Hematopoietic multipotent progenitor cell (in vitro differentiated cells): ENCODE data around the gene GMEB2. TPM values are rescaled to one million over a fixed set of nuclear protein-coding genes. Genes with fewer than 3 reads are reported as not detected.
"Not testable (repeated sequence)": the region's sequence is repeated elsewhere in the genome, so short reads cannot be mapped to it uniquely, and the experiment has no call there.

Experiments used
- DNase-seq, 3 donors: peaks; one replicate each; pipeline ENCODE4 v3.0.0-alpha.2; 2011 to 2015; ENCODE audit warnings: low read depth in 2 of 3, low spot score in 2 of 3
- total RNA-seq: library from RNA; depleted of rRNA; stranded (reverse); fragments of >200 nt; gene quantifications from one replicate; pipeline ENCODE4 v1.2.3, GENCODE V29; 2012

The GMEB2 gene
- total RNA-seq, 1 donor: 11.8 TPM

DNA sequence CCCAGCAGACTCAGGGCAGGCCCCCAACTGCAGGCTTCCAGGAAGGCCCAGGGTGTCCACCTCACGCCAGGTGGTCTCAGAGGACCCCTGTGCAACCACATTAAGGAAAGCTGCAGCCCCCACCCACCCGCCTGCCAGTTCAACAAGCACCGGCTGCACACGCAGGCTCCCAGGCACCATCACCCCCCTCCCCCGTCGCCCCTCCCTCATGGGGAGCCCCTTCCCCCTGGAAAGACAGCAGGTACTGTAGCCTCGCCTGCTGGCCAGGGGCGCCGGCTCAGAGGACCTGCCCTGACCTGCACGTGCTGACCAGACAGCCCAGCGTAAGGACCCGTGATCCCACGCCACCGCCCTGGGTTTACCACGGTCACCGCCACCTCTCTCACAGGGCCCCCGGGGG lies 13.8 kb upstream of the GMEB2 start:
- not testable (repeated sequence) for DNase-seq

DNA sequence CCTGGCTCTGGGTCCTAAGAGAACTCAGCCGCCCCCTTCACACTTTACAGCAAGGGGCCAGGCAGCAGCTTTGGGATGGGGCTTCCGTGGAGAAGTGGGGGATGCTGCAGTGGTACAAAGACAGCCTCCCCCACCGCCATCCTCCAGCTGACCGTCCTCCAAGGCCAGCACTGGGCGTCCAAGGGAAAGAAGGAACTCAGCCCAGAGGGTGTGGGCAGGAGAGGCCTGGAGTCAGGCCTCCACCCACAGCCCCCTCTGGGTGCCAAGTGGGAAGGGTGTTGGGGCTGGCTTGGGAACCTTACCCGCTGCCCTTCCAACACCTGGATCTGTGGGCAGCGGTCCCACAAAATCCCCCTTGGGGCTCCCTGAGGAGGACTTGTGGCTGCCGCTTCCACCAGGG lies 13.2 kb upstream of the GMEB2 start:
- no peak for DNase-seq

DNA sequence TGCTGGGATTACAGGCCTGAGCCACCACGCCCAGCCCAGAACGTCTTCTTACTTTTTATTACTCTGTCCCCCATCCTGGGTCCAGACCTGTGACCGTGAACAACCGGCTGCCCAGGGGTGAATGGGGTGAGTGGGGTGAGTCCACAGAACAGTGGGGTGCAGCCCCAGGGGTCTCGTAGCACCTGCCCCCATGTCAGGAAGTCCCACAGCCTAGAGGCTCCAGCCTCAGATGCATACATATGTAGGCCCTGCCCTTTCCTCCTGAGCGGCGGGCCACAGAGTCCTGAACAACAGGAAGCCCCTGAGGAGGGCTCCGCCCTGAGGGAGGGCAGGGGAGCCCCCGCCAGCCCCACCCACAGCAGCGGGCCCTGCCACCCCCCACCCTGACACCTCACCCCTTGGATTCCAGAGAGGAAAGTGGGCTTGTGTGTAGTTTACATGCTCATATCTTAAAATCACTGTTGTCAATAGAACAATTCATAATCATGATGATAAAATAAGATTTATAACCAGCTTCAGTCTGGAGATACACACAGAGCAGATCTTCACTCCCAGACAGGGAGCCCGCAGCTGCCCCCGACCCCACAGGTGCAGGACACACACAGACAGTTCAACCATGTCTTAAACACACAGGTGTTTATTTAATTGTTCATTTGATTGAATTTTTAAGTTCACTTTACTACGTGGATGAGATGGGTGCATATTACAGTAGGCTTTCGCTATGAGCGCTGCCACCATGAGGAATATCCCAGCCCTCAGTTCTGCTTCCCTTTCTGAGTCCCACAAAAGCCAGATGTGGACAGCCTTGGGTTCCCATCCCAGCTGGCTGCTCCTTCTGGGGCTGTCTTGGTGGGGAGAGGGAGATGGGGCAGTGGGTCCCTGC lies 12.4 kb upstream of the GMEB2 start:
- DNase-seq: peak in 1 of 3 donors; percentile 45

DNA sequence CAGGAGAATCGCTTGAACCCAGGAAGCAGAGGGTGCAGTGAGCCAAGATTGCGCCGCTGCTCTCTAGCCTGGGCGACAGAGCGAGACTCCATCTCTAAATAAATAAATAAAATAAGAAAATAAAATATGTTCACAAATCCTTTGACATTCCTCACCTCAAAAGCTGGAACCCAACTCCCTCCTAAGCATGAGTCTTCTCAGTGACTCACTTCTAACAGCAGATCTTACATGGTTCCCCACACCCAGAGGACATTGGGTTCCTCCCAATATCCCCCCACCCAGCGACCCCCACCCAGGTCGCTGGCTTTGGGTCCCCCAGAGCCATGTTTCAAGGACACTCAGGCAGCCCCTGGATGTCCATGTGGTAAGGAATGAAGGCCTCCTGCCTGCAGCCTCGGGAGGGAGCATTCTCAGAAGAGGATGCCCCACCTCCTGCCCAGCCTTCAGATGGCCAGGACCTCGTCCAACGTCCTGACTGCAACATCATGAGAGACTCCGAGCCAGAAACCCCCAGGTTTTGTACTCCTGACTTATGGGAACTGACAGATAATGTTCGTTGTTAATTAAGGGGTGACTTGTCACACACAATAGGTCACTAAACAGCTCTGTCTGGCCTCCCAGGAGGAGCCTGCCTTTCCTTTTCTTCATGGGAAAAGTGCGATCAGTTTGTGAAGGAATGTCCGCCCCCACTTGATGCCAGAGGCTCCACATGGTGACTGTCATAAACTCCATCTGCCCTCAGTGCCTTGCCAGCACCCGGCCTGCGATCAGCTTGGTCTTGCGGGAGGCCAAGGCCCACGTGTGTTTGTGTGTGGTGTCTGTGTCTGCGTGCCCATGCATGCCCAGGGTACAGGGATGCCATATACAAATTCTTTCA lies 10.1 kb upstream of the GMEB2 start:
- DNase-seq: no peak

DNA sequence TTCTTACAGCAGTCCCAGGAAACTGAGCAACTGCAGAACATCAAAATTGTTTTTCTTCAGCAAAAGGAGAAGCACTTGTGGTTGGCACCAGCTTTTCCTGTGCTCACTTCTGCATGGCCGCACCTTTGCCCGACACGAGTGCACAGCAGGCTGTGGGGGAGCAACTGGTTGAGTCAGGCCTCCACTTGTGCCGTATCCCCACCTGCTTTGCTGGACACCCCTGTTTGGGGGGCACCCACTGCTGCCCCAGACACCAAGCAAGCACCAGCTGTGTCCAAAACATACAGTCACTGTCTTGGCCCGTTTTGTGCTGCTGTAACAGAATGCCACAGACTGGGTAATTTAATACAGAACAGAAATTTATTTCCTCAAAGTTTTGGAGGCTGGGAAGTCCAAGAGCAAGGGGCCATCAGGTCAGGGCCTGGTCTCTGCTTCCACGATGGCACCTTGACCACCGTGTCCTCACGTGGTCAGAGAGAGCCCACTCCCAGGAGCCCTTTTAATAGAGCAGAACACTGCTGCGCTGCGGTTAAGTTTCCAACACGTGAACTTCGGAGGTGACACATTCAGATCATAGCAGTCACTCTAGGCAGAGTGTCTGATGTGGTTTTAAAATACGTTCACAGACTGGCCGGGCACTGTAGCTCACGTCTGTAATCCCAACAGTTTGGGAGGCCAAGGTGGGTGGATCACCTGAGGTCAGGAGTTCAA lies 8.7 kb upstream of the GMEB2 start:
- peak; percentile 71 to 81 (median 75) for DNase-seq

DNA sequence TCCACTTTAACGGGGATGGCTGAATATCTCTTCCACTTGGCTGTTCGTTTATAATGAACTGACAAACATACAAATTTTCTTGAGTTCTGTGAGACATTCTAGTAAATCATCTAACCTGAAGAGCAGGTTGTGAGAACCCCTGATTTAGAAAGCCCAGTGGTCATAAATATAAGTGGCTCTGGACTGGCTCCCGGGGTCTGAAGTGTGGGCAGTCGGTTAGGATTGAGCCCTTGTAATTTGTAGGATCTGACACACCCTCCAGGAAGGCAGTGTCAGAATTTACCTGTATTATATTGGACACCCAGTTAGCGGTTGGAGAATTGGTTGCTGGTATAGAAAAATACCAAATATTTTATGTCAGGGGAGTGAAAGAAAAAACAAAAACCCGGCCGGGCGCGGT lies 6.8 kb upstream of the GMEB2 start:
- no peak for DNase-seq

DNA sequence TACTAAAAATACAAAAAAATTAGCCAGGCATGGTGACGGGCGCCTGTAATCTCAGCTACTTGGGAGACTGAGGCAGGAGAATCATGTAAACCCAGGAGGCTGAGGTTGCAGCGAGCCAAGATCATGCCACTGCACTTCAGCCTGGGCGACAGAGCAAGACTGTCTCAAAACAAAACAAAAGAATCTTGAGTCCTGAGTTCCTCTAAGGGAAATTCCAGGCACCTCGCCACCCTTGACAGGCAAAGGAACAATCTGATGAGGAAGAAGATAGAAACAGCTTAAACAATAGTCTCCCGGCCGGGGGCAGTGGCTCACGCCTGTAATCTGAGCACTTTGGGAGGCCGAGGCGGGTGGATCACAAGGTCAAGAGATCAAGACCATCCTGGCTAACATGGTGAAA lies 4.5 kb upstream of the GMEB2 start:
- not testable (repeated sequence) for DNase-seq

DNA sequence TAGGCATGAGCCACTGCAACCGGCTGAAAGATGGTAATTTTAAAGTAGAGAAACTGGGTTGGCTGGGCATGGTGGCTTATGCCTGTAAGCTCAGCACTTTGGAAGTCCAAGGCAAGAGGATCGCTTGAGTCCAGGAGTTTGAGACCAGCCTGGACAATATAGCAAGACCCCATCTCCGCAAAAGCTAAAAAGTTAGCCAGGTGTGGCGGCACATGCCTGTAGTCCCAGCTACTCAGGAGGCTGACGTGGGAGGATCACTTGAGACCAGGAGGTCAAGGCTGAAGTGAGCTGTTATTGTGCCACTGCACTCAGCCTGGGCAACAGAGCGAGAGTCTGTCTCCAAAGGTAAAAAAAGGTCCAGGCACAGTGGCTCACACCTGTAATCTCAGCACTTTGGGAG lies 4.1 kb upstream of the GMEB2 start:
- not testable (repeated sequence) for DNase-seq

DNA sequence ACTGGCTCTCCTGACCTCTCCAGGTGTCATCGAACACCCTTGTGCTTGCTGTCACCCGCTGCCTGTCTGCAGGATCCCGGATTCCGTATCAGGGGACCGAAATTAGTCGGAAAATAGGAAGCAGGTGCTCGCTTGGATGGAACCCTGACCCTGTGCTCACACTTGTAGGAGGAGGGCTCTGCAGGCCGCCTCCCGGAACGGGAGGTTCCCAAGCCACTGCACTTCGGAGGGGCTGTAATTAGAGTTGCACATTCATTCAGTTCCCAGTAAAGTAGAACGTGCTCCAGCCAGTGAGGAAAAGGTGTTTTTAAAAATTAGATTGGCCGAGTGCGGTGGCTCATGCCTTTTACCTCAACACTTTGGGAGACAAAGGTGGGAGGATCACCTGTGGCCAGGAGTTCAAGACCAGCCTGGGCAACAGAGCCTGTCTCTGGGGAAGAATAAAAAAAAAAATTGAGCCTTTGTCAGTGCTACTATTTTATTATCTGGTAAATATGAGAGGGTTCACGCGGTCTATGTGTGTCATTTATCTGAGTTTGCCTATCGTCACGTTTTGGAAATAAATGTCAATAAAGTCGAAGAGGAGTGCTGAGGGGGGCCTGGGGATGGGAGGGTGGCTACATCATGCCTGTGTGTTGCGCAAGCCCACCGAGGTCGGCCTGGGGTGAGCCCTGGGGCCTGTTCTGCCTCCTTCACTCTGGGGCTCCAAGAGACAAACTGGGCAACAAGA lies 1.5 kb upstream of the GMEB2 start:
- peak in 2 of 3 donors; percentile 50 to 63 for DNase-seq

DNA sequence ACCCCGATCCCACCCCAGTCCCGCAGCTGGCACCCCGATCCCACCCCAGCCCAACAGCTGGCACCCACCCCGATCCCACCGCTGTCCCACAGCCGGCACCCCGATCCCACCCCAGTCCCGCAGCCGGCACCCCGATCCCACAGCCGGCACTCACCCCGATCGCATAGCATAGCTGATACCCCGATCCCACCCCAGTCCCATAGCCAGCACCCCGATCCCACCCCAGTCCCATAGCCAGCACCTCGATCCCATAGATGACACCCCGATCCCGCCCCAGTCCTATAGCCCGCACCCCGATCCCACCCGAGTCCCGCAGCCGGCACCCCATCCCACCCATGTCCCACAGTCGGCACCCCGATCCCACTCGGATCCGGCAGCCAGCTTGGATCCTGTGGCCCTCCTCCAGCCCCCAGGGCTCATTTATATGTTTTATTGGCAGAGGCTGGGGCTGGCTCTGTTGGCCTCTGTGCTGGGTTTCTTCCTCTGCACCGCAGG lies 897 bp upstream of the GMEB2 start:
- no peak for DNase-seq

DNA sequence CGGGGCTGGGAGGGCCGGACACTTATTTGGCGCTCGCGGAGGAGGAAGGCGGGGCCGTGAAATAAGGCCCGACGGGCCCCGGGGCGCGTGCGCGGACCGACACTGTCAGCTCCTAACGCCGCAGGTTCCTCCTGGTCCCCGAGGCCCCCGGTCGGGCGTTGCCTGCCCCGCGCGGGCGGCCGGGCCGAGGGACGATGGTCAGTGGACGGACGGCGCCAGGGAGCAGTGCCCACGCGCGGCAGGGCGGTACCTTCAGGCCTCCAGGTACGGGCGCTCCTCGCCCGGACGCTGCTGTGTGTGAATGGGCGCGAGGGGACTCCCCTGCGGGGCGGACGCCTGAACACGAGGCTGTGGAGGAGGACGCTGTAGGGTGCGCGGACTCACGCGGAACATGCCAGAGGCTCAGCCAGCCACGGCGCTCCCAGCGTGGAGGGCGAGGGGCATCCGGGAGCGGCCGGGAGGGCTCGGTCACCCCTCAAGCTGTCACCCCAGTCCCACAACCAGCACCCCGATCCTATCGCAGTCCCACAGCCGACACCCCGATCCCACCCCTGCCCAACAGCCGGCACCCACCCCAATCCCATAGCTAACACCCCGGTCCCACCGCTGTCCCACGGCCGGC lies 339 bp upstream of the GMEB2 start:
- peak; percentile 91 to 97 (median 96) for DNase-seq

DNA sequence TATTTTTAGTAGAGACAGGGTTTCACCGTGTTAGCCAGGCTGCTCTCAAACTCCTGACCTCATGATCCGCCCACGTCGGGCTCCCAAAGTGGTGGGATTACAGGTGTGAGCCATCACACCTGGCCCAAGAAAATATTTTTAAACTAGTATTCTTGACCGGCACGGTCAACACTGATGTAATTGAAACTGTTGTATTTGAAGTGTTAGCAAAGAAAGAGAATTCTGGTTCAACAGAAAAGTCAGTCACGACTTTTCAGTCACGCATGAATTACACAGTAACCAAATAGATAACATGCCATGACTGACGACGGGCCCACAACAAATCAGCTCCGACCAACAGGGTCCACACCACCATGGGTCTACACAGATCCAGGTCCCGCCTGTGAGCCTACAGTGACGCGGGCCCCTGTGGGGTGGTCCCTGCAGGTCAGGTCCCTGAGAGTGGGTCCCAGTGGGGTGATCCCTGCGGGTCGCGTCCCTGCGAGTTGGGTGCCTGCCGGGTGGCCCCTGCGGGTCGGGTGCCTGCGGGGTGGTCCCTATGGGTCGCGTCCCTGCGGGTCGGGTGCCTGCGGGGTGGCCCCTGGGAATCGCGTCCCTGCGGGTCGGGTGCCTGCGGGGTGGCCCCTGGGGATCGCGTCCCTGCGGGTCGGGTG lies 1.0 kb downstream of the GMEB2 start:
- peak in 1 of 3 donors; percentile 31 for DNase-seq

DNA sequence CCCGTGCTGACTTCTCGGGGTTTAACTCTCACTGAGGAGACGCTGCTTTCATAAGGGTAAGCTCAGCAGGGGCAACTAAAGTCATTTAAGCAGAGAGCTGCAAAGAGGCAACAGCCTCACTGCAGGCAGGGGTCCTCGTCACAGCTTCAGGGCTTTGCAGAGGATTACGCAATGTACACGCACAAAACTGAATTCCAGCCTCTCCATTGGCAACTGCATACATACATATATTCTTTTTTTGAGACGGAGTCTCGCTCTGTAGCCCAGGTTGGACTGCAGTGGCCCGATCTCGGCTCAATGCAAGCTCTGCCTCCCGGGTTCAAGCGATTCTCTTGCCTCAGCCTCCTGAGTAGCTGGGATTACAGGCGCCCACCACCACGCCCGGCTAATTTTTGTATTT lies 2.4 kb downstream of the GMEB2 start:
- peak in 1 of 3 donors; percentile 36 for DNase-seq

DNA sequence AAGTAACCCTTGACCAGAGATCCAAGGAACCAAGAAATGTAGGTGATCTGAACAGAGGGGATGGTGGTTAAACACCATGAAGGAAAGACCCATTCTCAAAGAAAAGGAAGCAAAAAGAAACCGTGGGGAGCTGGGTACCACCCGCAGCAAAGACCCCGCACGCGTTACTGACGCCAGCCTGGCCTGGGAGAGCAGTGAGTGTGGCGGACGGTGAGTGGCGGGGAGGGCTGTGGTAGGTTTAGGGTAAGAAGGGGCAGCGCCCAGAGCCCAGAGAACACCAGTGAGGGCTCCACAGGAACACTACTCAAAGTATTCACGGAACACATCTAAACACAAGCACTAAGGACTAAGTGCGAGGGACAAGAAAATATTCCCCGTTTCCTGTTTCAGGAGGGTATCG lies 4.2 kb downstream of the GMEB2 start:
- DNase-seq: no peak

DNA sequence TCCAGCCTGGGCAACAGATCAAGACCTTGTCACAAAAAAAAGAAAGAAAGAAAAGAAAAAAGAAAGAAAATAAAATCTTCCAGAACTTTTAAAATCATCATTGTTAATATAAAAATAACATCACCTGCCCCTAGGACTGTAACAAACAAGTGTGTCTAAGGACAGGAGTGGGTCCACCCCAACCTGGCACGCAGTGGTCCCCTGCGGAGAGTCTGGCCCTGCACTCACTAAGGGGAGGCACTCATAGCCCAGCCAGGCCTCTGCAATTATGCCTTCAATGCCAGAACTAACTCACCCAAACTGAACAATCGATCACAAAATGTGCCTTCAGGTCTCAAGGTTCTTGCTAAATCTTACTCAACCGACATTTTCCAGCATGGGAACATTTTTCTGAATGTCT lies 4.8 kb downstream of the GMEB2 start:
- DNase-seq: no peak

DNA sequence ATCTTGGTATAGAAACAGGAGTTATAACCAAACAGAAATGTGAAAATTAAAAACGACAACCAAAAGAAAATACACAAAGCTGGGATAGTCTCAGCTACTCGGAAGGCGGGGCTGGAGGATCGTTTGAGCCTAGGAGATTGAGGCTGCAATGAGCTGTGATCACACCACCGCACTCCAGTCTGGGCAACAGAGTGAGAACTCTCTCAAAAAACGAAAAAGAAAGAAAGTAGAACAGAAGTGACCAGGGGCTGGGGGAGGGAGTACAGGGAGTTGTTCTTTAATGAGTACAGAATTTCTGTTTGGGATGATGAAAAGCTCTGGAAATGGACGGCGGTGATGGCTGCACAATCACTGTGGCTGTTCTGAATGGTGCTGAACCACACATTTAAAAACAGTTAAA lies 5.9 kb downstream of the GMEB2 start:
- DNase-seq: no peak

DNA sequence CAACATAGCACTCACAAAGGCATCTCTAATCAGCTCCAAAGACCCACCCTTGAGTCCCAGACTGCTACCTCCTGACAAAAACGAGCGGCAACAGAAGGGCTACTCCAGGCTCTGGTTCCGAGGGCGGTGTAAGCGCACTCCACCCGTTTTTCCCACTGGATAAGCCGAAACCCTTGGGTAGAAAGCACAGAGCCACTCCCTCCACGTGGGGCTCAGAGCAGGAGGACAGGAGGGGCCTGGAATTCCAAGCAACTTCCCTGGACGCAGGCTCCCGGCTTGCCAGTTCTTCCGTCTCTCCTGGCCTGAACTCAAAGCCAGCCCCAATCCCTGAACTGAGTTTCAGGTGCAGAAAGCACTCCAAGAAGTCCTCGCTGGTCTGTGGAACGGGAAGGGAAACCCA lies 7.4 kb downstream of the GMEB2 start:
- DNase-seq: no peak

DNA sequence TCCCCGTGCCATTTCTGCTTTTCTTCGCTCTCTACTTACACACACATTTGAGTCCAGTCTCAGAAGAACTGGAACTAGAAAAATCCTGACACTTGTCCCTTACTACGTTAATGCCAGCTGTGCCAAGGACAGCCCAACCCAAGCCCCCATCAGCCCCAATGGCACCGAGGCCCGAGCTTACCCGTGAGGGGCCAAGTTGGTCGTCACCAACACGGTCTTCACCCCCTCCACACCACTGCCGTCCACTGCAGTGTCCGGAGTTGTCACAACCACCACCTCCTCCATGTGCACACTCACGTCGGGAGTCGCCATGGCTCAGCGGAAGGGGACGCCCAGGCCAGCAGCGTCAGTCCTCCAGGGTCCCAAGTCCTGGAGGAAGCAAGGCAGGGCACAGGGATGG lies 7.8 kb downstream of the GMEB2 start:
- DNase-seq: no peak

DNA sequence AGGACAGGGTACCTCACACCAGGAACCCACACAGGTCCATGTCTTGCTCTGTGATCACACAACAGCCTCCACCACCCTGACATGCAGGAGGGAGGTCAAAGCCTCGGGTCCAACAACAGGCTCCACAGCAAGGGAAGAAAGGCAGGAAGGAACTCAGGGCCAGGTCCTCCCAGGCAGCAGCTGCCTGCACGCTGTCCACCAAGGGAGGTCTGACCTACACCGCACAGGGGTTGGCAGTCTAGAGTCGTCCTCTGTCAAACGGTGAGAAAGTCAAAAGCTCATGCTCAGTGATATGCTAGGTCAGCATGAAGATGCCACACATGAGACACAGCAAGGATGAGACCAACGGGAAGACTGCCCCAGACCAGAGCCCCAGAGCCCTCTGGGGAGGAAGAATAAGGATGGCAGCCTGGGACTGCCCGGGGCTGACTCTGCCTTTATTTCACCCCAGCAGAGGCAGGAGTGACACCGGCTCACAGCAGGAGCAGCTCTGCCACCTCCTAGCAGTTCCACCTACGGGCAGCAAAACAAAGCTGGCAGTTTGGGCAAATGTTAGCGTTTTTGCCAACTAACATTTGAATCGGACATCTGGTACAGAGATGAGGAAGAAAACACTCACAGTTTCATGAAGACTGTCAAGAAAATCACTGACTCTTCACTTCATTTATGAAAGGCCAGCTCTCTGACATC lies 8.5 kb downstream of the GMEB2 start:
- DNase-seq: no peak
